T-helper 9 cell (primary cell): Measurements from ENCODE around the gene TH.

Source experiments
- DNase-seq: peaks from one replicate; pipeline ENCODE4 v3.0.0-alpha.2; 2020

The TH gene

GRCh38 chr11:2139621-2140337 lies 31.8 kb downstream of the TH start:
- no peak for DNase-seq

- DNase-seq, result no peak
Observed at GRCh38 chr11:2139123-2139521, 32.5 kb downstream of the TH start, which contains the start of gene IGF2. Gene IGF2, minus strand, starts transcription at chr11:2139389. Its CDS starts 3,866 bp downstream, at chr11:2135523.

GRCh38 chr11:2138431-2139122 lies 33.0 kb downstream of the TH start:
- no peak for DNase-seq

GRCh38 chr11:2138068-2138430 lies 33.6 kb downstream of the TH start:
- DNase-seq, result no peak

GRCh38 chr11:2137202-2138067 lies 34.2 kb downstream of the TH start:
- no peak for DNase-seq

GRCh38 chr11:2136952-2137201 lies 34.7 kb downstream of the TH start:
- no peak for DNase-seq

- no peak for DNase-seq
Observed at GRCh38 chr11:2136209-2136951, 35.2 kb downstream of the TH start.

- DNase-seq, result no peak
Observed at GRCh38 chr11:2135648-2136201, 35.9 kb downstream of the TH start.

- no peak for DNase-seq
Observed at GRCh38 chr11:2135018-2135569, 36.5 kb downstream of the TH start.

GRCh38 chr11:2134022-2135010 lies 37.3 kb downstream of the TH start:
- no peak for DNase-seq

GRCh38 chr11:2133241-2134021 lies 38.2 kb downstream of the TH start:
- DNase-seq, result no peak

GRCh38 chr11:2132874-2133240 lies 38.8 kb downstream of the TH start:
- no peak for DNase-seq

GRCh38 chr11:2132246-2132645 lies 39.4 kb downstream of the TH start:
- DNase-seq, result no peak

GRCh38 chr11:2131371-2132236 lies 40.0 kb downstream of the TH start:
- DNase-seq, result no peak

GRCh38 chr11:2130881-2131352 lies 40.7 kb downstream of the TH start:
- no peak for DNase-seq

GRCh38 chr11:2129699-2130366 lies 41.8 kb downstream of the TH start:
- no peak for DNase-seq

- no peak for DNase-seq
Observed at GRCh38 chr11:2129308-2129698, 42.3 kb downstream of the TH start.

- DNase-seq, result no peak
Observed at GRCh38 chr11:2128511-2129307, 42.9 kb downstream of the TH start.
